ENCODE measurements around the gene HOXA9.

The HOXA9 gene

DNA sequence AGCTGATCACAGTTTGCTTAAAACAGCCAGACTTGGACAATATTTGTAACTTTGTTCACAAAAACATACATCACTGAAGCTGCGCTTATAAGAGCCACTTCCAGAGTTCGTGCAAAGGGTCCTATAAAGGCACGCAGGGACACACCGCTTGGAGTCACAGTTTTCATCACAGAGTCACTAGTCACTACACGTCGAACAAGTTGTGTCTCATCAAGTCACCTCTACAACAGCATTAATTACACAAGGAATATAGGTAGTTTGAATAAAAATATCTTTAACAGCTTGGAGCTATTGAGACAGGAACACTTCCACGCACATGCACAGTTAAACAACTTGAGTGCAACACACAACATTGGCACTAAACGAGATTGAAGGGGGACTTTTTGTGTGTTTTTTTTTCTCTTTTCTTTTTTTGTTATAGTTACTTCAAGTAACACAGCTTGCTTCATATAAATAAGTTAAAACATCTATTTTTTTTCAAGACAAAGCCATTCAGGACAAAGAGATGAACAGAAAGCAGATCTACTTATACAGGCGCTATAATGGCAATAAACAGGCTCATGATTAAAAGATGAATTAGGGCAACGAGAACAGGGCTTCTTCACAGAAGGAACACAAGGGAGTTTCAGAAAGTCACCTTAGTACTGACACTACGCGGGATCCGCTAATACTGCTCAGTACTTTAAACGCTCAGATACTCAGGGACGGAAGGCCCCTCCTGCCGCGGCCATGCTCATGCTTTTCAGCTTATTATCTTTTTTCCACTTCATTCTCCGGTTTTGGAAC, 24.0 kb downstream of the HOXA9 start:
- no peak for DNase-seq

DNA sequence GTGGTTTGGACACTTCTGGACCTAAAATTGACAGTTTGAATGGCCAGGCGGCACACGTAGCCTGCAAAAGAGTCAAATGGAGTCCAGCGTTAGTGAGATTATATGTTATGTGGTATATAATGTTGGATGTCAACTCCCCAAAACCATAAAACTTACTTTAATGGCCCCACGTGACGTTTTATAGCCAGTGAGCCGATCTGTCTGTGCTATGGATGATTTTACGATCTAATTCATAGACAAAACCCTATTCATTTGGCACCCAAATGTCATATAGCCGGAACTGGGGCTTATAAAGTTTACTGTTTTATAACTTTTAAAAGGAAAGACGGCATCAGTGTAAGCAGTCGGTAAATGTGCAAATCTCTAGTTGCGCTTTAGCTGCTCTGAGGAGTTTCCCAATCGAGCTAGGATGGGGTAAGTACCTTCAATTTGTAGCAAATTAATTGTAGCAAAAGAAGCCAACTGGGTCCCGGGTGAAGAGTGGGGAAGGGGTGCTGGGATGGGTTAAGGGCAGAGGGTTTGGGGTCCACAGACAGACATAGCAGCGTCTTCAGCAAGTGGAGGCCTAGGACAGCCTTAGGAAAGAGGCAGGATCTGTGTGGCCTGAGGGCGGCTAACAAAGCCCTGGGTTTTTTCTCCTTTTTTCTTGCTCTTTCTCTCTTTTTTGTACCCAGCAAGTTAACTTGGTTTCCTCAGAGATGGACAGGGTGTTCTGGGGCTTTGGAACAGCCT, 25.0 kb downstream of the HOXA9 start:
- no peak for DNase-seq

DNA sequence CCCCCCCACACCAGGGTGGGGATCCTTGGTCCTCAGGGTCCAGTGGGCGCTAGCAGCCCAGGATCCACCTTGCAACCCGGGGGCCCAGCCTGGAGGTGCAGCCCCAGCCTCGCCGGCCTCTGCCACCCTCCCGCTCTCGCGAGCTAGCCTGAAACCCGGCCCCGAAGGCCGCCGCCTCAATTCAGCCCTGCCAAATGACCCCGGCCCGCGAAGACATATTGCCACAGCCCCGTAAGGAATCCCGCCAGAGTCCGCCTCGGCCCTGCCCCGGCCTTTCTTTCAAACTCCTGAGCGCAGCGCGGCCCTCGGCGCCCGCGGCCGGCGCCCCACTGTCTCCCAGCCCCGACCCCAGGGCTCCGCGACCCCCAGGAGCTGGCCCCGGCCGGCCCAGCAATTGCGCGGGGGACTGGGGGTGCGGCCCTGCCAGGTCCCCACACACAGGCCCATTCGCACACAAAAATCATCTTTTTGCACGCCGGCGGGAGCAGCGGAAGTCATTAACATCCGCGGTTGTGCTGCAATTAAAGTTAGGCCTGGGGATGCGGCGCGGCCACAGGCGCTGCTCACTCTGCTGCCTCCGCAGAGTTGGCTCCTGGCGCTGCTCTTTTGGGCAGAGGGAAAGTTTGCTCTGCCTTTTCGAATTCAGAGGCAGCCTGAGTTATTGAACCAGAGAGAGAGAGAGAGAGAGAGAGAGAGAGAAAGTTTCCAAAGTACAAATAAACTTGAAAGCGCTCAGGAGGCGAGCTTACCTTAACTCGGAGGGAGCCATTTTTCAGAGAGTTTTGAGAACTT, 25.8 kb downstream of the HOXA9 start:
- DNase-seq, result no peak

DNA sequence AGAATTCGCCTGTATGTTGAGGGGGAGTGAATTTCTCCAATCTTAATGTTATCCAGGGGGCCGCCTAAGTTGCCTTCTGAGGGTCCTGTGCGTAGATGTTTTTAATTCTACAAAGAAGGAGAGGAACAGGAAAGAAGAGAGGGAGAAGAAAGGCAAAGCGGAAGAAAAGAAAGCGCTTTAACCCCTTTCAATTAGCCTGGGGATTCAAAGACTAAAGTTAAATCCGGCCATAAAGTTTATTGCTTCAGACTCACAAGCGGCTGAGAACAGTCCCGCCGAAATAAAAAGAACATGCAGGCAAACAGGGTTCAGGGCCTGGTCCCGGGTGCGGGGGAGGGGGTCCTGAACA, 26.4 kb downstream of the HOXA9 start:
- no peak for DNase-seq

DNA sequence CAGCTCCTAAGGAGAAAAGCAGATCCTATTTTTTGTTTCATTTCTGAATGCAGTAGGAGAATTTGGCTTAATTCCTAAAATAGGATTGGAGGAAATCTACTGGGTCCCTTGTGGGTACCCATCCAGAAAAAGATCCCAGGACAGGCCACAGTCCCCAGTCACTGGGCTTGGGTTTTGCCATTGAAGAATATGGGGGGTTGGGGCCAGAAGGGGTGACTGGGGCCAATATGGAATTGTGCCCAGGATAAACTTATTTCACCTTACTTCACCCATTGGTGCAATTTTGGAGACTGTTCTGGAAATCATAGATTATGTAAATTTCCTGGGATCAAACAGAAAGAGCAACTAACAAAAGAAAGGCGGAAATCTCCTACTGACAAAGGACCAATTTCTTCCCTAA, 26.9 kb downstream of the HOXA9 start:
- no peak for DNase-seq

DNA sequence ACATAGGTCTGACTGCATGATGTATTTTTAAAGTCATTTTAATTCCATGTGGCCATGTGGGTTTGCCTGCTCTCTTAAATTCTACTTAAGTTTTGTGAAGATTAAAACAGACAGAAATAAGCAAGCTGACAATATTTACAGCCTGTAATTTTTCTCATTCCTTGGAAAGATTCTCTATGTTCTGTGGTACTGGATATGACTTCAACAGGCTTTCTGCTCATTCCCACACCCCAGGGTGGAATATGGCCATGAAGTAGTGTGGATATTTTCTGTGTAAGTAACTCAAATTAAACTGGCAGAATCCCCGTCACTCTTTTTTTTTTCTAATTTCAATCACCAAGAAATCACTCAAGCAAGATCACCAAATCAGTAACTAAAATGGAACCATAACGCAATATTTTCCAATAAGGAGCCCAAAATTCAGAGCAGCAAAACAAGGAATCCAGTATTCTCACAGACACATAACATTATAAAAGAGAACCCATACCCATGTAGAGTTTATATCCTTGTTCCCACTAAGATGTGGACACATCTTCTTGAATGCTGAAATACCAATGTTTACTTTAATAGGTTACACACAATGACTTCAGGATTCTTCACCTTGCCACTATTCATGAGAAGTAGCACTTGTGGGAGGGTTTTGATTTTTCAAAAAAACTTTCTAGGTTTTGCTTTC, 27.6 kb downstream of the HOXA9 start:
- DNase-seq, result peak; percentile 20

DNA sequence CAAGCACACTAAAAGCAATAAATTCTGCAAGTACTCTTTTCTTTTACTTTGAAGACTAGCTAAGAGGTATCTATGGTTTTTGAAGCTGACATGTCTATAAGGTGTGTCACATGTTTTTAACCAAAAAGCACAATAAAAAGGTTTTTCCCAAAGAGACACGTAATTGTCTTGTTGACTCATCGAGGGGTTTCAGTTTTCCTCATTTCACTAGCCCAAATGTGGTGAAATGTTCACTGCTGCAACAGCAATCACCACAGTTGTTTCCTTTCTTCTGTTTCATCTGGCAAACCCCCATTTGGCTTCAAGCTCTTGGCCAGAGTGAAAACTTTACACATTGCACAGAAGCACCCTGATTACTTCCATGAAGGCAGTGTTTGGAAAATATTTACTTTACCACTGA, 30.9 kb downstream of the HOXA9 start:
- DNase-seq, result peak; percentile 89

DNA sequence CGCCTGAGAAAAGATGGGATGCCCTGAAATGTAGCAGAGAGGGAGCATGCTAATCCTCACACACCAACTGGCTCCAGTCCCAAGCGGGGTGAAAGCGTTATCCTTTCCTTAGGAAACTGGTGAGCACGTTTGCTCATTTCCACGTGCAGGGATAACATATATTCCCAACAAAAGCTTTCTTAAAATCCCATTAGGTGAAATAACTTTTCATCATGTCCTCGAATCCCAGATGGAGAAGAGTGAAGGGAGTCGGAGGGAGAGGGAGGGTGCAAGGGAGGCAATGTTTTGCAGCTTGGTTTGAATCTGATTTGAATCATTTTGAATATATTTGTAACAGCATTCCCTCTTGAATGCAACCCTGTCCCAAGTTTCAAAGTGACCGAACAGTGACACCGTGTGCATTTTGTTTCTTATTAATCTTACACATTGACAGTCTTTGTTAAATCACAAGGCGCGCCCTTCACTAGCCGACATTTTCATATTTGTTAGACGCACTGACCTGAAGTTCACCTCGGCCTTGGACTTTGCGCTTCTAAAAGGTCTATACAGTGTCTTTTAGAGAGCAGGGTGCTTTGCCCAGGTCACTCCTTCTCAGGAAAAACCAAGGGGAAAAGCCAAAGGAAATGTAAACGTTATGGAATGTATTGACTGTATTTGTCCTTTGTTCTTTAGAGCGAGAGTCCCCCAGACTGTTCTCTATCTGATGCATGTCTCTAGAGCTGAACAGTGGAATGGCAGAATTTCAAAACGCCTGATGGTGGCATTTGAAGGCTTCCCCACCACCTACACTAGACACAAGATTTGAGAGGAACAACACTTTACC, 31.7 kb downstream of the HOXA9 start:
- no peak for DNase-seq

DNA sequence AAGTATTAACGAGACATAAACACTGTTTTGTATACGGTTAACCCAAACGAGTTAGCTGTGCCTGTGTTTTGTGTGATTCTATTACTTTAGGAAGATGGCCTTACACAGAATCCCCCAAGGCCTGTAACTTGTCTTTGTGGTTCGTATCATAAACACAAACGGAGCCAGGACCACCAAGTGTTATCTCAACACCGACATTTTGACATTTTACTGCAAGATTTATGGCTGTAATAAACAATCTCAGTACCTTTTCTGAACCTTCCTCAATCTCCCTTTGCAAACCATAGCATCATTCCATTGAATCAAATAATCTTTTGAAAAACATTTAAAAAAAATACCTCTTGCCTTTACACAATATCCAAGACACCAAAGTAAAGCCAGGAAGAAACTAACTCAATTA, 32.4 kb downstream of the HOXA9 start:
- no peak for DNase-seq

DNA sequence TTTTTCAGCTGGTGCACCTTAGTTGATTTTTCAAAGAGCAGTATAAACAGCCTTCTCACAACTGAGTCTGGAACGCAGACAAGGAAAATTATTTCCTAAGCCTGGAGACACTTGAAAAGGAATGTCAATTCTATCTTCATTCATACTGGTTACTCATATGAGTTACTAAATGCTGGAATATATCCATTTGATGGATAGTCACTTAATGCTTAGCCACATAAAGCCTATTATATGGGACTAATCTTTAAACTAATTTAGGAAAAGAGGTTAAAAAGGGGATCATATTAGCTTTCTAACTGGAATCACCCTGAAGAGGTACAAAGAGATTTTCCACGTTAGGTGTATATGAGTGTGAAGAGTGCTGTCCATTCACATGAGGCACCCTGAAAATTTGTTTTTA, 33.1 kb downstream of the HOXA9 start:
- no peak for DNase-seq

DNA sequence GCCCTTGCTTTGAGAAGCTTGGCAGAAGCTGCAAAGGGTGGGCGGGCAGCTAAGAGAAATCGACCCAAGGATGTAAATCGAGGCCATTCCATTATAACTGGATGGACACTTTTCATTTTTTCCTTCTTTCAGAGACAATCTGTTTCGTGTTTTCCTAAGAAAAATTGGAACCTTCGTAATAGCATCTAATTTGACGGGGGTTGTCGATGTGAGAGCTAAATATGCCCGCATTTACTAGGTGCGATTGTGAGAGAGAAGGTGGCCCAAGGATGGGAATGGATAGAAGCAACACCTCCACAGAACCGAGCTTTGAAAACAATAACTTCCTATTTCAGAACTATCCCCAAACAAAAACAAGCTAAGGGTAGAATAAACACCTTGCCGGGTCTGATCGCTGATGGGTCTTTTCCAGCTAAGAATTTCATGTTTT, 33.9 kb downstream of the HOXA9 start:
- DNase-seq, result no peak

DNA sequence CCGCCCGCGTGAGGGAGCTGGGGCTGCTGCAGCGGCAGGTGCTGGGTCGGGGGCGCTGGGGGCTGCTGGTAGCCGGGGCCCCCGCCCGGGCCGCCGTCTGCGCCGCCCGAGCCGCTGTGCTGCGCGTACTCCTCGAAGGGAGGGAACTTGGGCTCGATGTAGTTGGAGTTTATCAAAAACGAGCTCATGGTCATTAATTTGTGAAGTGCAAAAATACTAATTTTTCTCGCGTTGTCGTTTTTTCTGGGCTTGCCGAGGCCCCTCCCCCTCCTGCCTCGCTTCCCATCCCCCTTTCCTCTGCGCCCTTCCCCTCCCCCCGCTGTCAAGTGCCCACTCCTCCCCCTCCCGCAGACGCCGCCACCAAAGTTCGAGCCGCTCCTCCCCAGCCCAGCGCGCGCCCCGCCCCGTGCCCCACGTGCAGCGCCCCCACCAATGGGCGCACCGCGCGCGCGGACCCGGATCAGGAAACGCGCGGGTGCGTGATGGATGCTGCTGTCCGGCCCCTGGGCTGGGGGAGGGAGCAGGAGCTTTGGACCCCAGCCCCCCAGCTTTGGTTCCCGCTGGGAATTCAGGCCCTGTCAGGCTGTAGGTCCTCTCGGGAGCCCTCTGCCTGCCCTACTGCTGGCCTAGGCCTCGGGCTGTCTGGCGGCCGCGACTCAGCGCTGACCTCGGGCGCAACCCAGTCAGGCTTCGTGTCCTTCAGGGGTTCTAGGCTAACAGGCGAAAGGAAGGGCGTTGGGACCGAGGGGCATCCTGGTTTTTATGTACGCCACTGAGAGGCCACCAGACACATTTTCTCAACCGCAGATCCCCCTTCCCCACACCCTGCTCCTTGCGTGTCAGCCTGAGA, 34.6 kb downstream of the HOXA9 start, which contains the start of gene HOXA4:
Gene HOXA4 (minus strand): TSS at position 218 of the 850 bp plus-strand sequence. CDS start 24 bp downstream, at position 194.
- peak; percentile 90 for DNase-seq

DNA sequence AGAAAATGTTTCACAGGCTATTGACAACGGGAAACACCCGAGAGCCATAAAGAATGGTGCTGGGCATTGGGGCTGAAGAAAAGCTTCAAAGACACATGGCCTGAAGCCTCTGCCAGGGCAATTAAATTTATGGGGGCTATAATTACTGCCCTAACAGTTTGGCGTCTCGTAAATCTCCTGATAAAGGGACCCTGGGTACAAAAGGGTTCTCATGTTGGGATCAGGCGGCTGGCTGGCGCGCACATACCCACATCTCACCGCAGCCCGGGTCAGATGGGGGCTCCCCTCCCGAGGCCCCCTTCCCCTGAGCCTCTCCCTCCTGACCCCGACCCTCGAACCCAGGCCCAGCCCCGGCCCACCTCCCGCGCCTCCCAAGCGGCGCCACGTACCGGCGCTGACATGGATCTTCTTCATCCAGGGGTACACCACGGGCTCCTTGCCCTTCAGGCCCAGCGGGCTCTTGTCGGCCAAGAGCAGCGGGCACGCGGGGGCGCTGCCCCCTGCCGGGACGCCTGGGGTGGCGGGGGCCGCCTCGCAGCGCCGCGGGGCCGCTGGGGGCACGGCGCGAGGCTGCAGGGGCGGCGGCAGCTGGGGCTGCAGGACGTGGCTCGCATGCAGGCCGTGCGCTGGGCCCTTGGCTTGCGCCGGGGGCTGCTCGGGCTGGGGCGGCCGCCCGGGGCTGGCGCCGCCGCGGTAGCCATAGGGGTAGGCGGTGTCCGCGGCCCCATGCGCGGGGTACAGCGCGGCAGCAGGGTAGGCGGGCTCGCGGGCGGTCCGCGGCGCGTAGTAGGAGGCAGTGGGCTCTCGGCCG, 35.4 kb downstream of the HOXA9 start:
- no peak for DNase-seq

DNA sequence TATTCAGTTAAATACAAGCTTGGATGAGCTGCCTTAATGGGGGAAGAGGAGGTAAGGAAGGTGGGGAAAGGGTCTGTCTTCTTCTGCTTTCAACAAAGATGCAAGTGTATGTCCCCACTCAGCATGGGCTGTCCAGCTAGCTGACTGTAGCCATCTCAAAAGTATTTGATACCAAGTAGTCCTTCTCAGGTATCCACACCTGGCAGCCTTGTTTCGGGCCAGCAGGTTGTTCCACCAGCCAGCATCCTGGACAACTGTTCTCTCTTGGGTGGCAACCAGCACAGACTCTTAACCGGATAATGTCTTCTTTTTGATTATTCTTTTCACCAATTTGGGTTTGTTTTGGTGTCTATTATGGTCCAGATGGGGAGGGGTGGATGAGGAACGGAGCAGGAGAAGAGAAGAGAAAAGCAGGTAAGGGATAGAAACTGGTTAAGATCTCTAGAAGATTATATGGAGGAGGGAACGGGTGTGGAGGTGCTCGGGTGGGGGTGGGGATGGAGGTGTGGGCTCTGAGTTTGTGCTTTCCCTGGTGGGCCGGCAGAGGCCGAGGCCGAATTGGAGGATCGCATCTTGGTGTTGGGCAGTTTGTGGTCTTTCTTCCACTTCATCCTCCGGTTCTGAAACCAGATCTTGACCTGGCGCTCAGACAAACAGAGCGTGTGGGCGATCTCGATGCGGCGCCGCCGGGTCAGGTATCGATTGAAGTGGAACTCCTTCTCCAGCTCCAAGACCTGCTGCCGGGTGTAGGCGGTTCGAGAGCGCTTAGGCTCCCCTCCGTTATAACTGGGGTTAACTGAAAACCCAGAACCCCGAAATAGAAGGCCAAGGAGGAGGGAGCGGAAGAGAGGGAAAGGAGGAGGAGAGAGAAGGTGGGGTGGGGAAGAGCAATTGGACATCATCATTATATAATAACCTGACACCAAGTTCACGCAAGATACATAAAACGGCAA, 36.3 kb downstream of the HOXA9 start:
- DNase-seq, result no peak

DNA sequence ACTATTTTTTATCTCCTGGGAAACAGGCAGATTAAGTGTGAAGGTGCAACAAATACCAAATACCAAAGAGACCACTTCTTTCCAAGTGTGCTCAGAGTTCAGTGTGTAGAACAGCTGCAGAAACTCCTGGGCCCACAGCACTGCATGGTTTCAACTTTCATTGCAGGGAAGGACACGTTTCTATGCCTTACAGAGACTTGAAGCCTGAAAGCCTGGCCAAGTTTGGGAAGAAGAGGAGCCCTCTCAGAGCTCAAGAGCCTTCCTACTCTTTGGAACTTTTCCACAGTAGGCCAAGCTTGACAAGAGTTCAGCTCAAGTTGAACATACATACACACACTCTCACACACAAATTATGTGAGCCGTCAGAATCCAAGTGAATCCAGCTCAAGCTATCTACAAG, 37.3 kb downstream of the HOXA9 start:
- DNase-seq, result no peak

DNA sequence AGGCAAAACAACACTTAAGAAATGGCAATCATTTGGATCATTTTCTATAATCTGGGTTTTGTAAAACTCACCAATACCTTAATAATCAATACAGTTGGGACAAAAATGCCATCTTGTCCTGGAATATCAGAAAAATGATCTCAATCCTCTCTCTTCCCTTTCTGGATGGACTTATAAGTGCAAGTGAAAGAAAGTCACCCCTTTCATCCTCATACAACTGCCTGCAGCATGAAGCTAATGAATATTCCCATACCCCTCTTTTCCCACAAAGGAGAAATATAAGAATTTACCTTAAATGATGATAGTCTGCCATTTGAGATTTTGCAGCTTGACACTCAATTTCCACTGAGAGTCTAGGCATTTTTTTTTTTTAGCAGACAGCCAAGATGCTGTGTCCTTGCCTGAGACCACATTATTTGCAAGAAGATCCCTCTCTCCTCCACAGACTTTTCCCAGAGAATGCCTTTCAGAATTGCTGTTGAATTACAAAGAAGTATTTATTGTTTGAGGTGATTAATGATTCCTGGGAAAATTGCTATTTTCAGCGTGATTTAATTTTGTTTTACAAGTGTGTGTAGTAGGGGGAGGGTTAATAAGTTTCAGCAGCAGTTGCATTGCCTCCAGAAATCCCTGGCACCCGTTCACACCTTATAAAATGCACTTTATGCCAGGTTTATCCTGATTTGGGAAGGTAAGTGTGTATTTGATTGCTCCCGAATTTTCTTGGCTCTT, 38.6 kb downstream of the HOXA9 start:
- no peak for DNase-seq

DNA sequence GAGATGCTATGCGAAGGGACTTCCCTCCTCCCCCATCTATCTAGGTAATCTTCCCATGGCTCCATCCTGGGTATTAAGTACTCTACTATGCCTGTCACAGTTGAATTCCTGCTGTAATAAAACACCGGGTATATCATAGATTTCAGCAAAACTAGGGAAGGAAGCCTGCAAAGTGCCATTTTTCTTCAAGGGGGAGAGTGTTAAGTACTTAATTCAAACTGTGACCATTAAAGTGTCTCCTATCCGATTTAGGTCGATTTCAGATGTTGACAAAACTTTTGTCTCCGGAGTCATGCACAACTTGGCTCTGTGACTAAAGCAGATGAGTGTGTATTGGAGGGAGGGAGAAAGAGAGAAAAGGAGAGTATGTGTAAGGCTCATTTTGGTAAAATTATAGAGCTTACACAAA, 39.3 kb downstream of the HOXA9 start:
- no peak for DNase-seq
